SK-MEL-5 (cell line): ENCODE results near the gene IL34. TPM values are rescaled to one million over a fixed set of nuclear protein-coding genes. Genes with fewer than 3 reads are reported as not detected.

ENCODE experiments used
- DNase-seq: peaks from one replicate; pipeline ENCODE4 v3.0.0-alpha.2; 2016; ENCODE audit warnings: low read depth, low spot score
- in situ Hi-C: cut with HindIII; loops from 2 replicates; pipeline ENCODE4 v1.10.0; 2016; ENCODE audit warnings: low sequenced_read_pairs, high pct_unique_total_duplicates, low pct_unique_long_range_greater_than_20kb
- total RNA-seq: library from RNA; depleted of rRNA; stranded (reverse); fragments of >200 nt; shearing (Covaris generic); gene quantifications from 2 replicates; pipeline ENCODE4 v1.2.3, GENCODE V29; 2014

Gene IL34
- total RNA-seq, 1 experiment from 2014 or later: 0.71 TPM

DNA sequence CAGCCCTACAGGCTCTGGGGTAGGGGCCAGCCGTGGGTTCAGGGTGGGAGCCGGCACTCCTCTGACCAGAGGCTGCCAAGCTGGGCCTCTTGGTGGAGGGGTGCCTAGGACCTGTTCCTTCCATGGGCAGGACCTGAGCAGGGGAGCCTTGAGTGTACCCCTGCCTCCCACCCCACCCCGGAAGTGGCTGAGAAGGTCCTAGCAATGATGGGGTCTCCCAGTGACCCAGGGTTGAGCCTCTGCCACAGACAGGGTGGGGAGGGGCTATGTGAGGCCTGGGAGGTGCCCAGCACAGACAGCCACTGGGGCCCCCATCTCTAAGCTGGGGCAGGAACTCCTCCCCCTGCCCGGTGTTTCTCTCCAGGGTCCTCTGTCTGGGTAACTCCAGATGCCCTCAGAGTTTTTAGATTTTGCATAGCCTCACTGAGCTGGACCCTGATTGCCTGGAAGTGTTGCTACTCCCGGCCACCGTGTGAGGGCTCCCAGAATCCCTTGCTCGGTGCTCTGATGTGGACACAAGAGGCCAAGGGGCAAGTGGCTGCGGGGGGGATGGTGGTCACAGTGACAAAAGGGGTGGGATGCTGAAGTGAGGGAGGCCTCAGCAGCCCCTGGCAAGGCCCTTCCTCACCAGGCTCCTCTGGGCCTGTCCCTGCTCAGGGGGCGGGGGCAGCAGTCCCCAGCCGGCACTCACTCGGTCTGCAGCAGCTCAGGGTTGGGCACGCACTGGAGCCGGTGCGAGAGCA lies 45.9 kb downstream of the IL34 start:
- no peak for DNase-seq
- in situ Hi-C loops: no loop called here

DNA sequence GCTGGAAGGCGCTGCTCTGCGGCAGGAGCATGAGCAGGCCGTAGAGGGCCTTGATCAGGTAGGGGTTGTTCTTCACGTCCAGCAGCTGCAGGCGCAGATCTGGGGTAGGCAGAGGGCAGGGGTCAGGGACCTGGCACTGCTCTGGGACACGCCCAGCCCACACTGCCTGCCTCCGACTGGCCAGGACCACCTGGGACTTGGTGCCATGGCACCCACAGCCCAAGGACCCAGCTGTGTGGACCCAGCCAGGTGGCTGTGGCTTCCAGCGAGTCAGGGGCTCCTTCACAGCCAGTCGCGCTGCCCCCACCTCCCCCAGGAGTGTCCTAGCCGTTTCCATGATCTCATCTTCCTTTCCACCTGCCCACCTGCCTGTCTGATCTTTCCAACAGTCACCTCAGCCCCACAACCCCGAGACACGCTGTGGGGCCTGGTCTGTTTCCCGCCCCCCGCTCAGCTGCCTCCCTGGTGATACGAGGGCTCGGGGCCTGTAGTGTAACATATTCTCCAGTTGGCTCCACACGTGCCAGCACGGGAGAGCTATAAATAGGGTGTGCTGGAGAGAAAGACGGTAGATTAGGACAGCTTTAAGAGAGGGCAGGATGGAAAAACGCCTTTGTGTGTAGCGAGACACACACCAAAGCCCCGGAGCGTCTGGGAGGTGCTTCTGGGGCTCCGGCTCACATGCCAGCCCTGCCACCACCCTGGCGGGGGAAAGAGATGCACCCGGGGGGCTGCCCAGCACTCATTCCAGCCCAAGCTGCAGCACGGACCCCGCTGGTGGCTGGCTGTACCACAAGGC lies 46.7 kb downstream of the IL34 start:
- in situ Hi-C loops: no loop called here
- DNase-seq: no peak

- in situ Hi-C loops: no loop called here
- no peak for DNase-seq
Measured at GRCh38 chr16:70694088-70694867, 47.9 kb downstream of the IL34 start.

- in situ Hi-C loops: no loop called here
- no peak for DNase-seq
Measured at GRCh38 chr16:70694868-70695218, 48.5 kb downstream of the IL34 start.

- in situ Hi-C loops: no loop called here
Measured at GRCh38 chr16:70695331-70696070, 49.1 kb downstream of the IL34 start.

DNA sequence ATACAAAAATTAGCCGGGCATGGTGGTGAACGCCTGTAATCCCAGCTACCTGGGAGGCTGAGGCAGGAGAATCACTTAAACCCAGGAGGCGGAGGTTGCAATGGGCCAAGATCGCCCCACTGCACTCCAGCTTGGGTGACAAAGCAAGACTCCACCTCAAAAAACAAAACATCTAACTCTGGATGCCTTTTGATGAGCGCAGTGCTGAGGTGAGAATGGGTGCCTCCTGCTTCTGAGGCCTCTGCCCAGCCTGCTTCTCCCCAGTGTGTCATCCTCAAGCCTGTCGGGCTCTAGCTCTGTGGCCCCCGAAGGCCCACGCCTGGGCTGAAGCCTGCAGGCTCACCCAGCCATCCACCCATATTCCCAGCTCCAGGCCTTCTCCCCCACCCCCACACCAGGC lies 50.0 kb downstream of the IL34 start:
- in situ Hi-C loops: no loop called here
- no peak for DNase-seq

More at GRCh38 chr16:70695331-70696070, 49.1 kb downstream of the IL34 start:
- DNase-seq: no peak

DNA sequence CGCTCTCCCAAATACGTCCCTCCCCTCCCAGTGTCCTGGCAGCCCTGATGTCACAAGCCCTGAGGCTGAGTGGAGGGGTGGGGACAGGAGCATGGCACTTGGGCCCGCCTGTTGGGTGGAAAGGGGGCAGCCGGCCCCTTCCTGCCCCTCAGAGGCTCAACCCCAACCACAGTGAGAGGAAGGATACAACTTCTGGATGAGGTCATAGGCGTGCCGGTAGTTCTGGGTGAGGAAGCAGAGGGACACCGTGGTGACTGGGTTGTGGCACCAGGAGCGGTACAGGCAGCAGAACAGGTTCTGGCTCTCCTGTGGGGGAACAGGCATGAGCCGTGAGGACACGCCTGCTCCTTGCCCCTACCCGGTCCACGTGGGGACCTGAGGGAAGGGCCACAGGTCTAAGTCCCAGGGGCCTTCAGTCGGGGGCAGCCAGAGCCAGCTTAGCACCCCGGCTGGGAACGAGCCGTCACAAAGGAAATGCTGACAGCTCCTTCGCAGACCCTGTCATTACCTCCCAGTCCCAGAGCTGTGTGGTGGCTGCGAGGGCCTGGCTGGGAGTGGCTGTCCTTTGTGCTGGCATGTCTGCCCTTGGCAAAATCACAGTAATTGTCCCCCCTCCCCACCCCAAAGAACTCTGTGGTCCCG lies 50.7 kb downstream of the IL34 start:
- DNase-seq: no peak
- in situ Hi-C loops: no loop called here

GRCh38 chr16:70697594-70698170 lies 51.3 kb downstream of the IL34 start:
- in situ Hi-C loops: no loop called here
- no peak for DNase-seq

DNA sequence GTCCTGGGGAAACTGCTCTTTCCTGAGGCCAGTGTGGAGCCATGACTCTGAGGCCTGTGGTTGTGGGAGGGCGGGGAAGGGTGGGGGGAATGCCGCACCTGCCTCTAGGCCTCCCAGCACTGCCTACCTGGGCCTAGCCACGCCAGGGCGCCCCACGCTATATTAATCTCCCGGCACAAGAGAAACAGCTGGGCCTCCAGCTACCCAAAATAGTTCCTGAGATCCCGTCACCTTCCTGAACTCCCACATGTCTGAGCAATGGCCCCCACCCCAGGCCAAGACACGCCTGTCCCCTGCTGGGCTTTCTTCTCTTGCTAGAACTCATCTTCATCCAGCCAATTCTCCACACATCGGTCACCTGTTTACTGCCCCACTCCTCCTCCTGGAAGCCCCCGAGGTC lies 52.5 kb downstream of the IL34 start:
- in situ Hi-C loops: no loop called here
- DNase-seq: no peak

DNA sequence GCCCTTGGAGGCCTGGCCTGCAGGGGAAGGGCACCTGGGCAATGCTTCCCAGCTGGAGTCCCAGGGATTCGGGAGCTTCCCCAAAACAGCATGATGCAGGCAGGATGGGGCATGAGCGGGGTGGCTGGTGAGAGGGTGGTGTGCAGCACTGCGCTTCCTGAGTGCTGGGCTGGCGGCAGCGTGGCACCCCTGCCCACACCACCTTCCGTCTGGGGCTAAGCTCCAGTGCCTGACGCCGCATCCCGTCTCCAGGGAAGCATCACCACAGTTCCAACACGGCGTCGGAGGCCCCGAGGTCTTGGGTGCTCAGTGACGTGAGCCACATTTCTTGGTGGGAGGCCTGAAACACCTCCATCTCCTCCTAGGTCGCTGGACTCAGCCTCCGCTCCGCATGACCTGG lies 53.3 kb downstream of the IL34 start:
- no peak for DNase-seq
- in situ Hi-C loops: no loop called here

- DNase-seq: no peak
- in situ Hi-C loops: no loop called here
Measured at GRCh38 chr16:70700101-70701020, 54.0 kb downstream of the IL34 start.

DNA sequence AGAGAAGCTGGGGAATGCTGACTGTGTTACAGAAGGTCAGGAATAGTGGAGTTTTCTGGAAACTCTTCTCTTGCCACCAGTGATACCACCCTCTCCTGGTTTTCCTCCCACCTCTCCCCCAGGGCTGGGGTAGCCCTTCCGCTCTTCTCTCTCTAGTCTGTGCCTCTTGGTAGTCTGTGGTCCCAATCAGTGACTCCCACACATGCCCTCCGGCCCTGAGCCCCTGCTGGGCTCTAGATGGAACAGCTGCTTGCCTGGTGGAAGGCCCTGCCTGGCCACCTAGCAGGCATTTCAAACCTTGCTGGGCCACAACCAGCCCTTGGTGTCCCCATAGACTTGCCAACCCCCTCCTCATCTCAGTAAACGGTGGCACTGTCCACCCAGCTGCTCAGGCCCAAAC lies 54.7 kb downstream of the IL34 start:
- no peak for DNase-seq
- in situ Hi-C loops: no loop called here

GRCh38 chr16:70701596-70701995 lies 55.2 kb downstream of the IL34 start:
- no peak for DNase-seq
- in situ Hi-C loops: no loop called here

GRCh38 chr16:70701998-70702397 lies 55.6 kb downstream of the IL34 start:
- in situ Hi-C loops: no loop called here
- DNase-seq: no peak

- in situ Hi-C loops: no loop called here
- DNase-seq: no peak
Measured at GRCh38 chr16:70702624-70703023, 56.3 kb downstream of the IL34 start.
